Endothelial cell of umbilical vein (primary cell): Measurements from ENCODE around the gene C1orf52. TPM values are rescaled to one million over a fixed set of nuclear protein-coding genes. Genes with fewer than 3 reads are reported as not detected.

Source experiments
- BruUV-seq: library from RNA; stranded (reverse); fragments of 400-500 nt; replicated peaks from 2 replicates; lab custom pipeline; 2021; lab: Mats Ljungman, UMichigan
- CTCF ChIA-PET: fragments of 300-600, 350-600 bp; sonication (Branson Sonifier 250); formaldehyde crosslinking; loops from one replicate; lab custom pipeline; 2021; ENCODE audit warnings: antibody characterized with exemption, inconsistent platforms; lab: Charles Lee
- POLR2A ChIA-PET: fragments of 300-600, 350-600 bp; sonication (Branson Sonifier 250); formaldehyde crosslinking; loops from one replicate; lab custom pipeline; 2021; ENCODE audit warnings: antibody characterized with exemption, inconsistent platforms; lab: Charles Lee
- DNase-seq: peaks from one replicate; pipeline ENCODE4 v3.0.0-alpha.2; 2011; ENCODE audit warnings: low read depth, low spot score
- FAIRE-seq: peaks from 2 replicates; lab custom pipeline; 2011; peaks lifted over from hg19 to GRCh38; lab: Jason Lieb, UNC
- H2AFZ ChIP-seq: 2 replicates; pipeline ENCODE4 v1.6.0; 2012; ENCODE audit warnings: low read depth, low read length, control low read depth, inconsistent platforms
- H3K27ac ChIP-seq: 2 replicates; pipeline ENCODE4 v1.5.1; 2011; ENCODE audit warnings: low read depth, mild to moderate bottlenecking, control low read depth, low read length, moderate library complexity; ENCODE audit not compliant: insufficient read depth
- H3K27me3 ChIP-seq, 2 experiments: 2 replicates each; pipeline versions ENCODE4 v1.6.0 to v1.6.1; 2011; ENCODE audit warnings: low read length in 2 of 2, mixed read lengths in 1 of 2; ENCODE audit not compliant: control insufficient read depth in 2 of 2, insufficient read depth in 2 of 2
- H3K36me3 ChIP-seq, 2 experiments: 2 replicates in 1 of 2; 3 replicates in 1 of 2; pipeline ENCODE4 v1.5.1; 2011; ENCODE audit warnings: low read length in 2 of 2, mild to moderate bottlenecking in 1 of 2, moderate library complexity in 1 of 2; ENCODE audit not compliant: control insufficient read depth in 2 of 2, insufficient read depth in 2 of 2; ENCODE audit errors: extremely low read depth in 1 of 2
- H3K4me1 ChIP-seq: 3 replicates; pipeline ENCODE4 v1.5.1; 2011; ENCODE audit warnings: mild to moderate bottlenecking, low read length; ENCODE audit not compliant: control insufficient read depth, insufficient read depth; ENCODE audit errors: extremely low read depth
- H3K4me2 ChIP-seq: 2 replicates; pipeline ENCODE4 v1.6.1; 2011; ENCODE audit warnings: low read length, control low read depth, mixed read lengths; ENCODE audit not compliant: insufficient read depth
- H3K4me3 ChIP-seq, 3 experiments: fragments of 200-600 bp in 1 of 3; sonication (generic), shearing (Covaris generic) in 1 of 3; replicated peaks in 1 of 3; 2 replicates each; pipeline ENCODE4 v1.5.1; 2011 to 2016; ENCODE audit warnings: control low read depth in 3 of 3, low read length in 3 of 3, mild to moderate bottlenecking in 2 of 3, inconsistent platforms in 1 of 3, low read depth in 1 of 3, moderate library complexity in 1 of 3; ENCODE audit not compliant: insufficient read depth in 1 of 3
- H3K79me2 ChIP-seq: 2 replicates; pipeline ENCODE4 v1.6.0; 2012; ENCODE audit warnings: low read length, inconsistent platforms; ENCODE audit not compliant: control insufficient read depth, insufficient read depth
- H3K9ac ChIP-seq: replicated peaks from 2 replicates; pipeline ENCODE3; 2011; ENCODE audit warnings: low read length, control low read depth; ENCODE audit not compliant: insufficient read depth; ENCODE audit errors: extremely low read depth
- H3K9me1 ChIP-seq: replicated peaks from 3 replicates; pipeline ENCODE4 v1.6.0; 2011; ENCODE audit warnings: mild to moderate bottlenecking, low read length; ENCODE audit not compliant: control insufficient read depth, insufficient read depth; ENCODE audit errors: extremely low read depth
- H3K9me3 ChIP-seq: replicated peaks from 2 replicates; pipeline ENCODE4 v1.5.1; 2012; ENCODE audit warnings: low read length, inconsistent platforms; ENCODE audit not compliant: control insufficient read depth, insufficient read depth
- H4K20me1 ChIP-seq: replicated peaks from 2 replicates; pipeline ENCODE3; 2011; ENCODE audit warnings: mild to moderate bottlenecking, low read length; ENCODE audit not compliant: control insufficient read depth, insufficient read depth; ENCODE audit errors: extremely low read depth
- CTCF ChIP-seq, 2 donors: IDR thresholded peaks; 1 replicate in 1 of 2; 2 replicates in 1 of 2; pipeline ENCODE4 v1.5.1; 2011; ENCODE audit warnings: low read length in 2 of 2, mild to moderate bottlenecking in 2 of 2, moderate library complexity in 2 of 2, control low read depth in 1 of 2, inconsistent platforms in 1 of 2, low read depth in 1 of 2; ENCODE audit not compliant: insufficient read depth in 1 of 2; ENCODE audit errors: extremely low read depth in 1 of 2
- EZH2 ChIP-seq: IDR thresholded peaks from 2 replicates; pipeline ENCODE4 v1.6.1; 2012; ENCODE audit warnings: borderline replicate concordance, low read depth, mild to moderate bottlenecking, moderate library complexity, low read length, inconsistent platforms; ENCODE audit not compliant: severe bottlenecking
- FOS ChIP-seq: IDR thresholded peaks from 2 replicates; pipeline ENCODE4 v1.6.1; 2011; ENCODE audit warnings: mild to moderate bottlenecking, low read length, moderate library complexity, borderline replicate concordance; ENCODE audit not compliant: insufficient read depth
- GATA2 ChIP-seq: IDR thresholded peaks from 2 replicates; pipeline ENCODE4 v1.7.0; 2011; ENCODE audit warnings: low read depth, mild to moderate bottlenecking, moderate library complexity, mixed read lengths, low read length; ENCODE audit not compliant: insufficient read length, insufficient read depth
- JUN ChIP-seq: IDR thresholded peaks from 2 replicates; pipeline ENCODE4 v1.6.1; 2011; ENCODE audit warnings: borderline replicate concordance, low read depth; ENCODE audit not compliant: insufficient read length, insufficient read depth
- MAX ChIP-seq: IDR thresholded peaks from 2 replicates; pipeline ENCODE4 v1.6.1; 2011; ENCODE audit not compliant: insufficient read depth, insufficient read length
- MYC ChIP-seq: IDR thresholded peaks from one replicate; pipeline ENCODE4 v1.6.1; 2011; ENCODE audit warnings: mild to moderate bottlenecking, low read depth, low read length
- POLR2A ChIP-seq: IDR thresholded peaks from 2 replicates; pipeline ENCODE4 v1.6.1; 2012; ENCODE audit warnings: low read depth, mild to moderate bottlenecking, control low read depth, low read length
- POLR2AphosphoS5 ChIP-seq: IDR thresholded peaks from 2 replicates; pipeline ENCODE4 v1.6.1; 2012; ENCODE audit warnings: low read depth, mild to moderate bottlenecking, control low read depth, low read length, moderate library complexity; ENCODE audit not compliant: insufficient read depth
- dilution Hi-C: fragments of 300-500 bp; cut with MboI; formaldehyde crosslinking; loops from one replicate; pipeline ENCODE4 v1.15.0; 2019; ENCODE audit warnings: low sequenced_read_pairs; ENCODE audit not compliant: extremely low pct_ligation_motif_present
- intact Hi-C: fragments of 100-400 bp; cut with micrococcal nuclease; formaldehyde crosslinking; loops from one replicate; pipeline ENCODE4 v1.10.0; 2022
- polyA plus RNA-seq, 4 experiments: library from polyadenylated mRNA; depleted of rRNA in 3 of 4; stranded (reverse) in 3 of 4; unstranded in 1 of 4; fragments of >200 nt; gene quantifications; 2 replicates each; pipeline versions ENCODE4 v1.2.1 to v1.2.3, GENCODE V29; 2011 to 2012; ENCODE audit warnings: missing spikeins in 1 of 4
- total RNA-seq: library from RNA; stranded (reverse); gene quantifications from 2 replicates; pipeline ENCODE4 v1.2.3, GENCODE V29; 2021

Gene C1orf52
- total and polyA plus RNA-seq, 2 donors (not counting 3 experiments of a cell fraction or from before 2014, with no cell fraction given), result 22.7 to 26.7 TPM

GRCh38 chr1:85225624-85226380 is 33.7 kb downstream of the C1orf52 start:
- Histone ChIP-seq H3K4me3 (no peak overlapping the region), H3K9me3 (no peaks in the 10 kb centered on the region), H3K36me3 (no peaks in the 10 kb centered on the region), H3K9ac (no peak overlapping the region), H3K79me2 (no peaks in the 10 kb centered on the region), H4K20me1 (no peaks in the 10 kb centered on the region), H3K27me3 (peaks cover 11 to 22% of the 10 kb centered on the region in 2 experiments), H3K4me2 (no peak overlapping the region), H3K9me1 (no peaks in the 10 kb centered on the region), H3K4me1 (no peaks in the 10 kb centered on the region), H3K27ac (no peak overlapping the region), H2AFZ (no peak overlapping the region)
- no TSS peak for BruUV-seq
- FAIRE-seq (no peak), DNase-seq (no peak)
- intact Hi-C loops, result no loop called here
- POLR2A ChIA-PET, result no interaction called here
- CTCF ChIA-PET, result interaction anchor here (0.6 to 1.6 kb wide), 6 partner anchors 9 to 184 kb away, joined by 3 to 8 read pairs (median 4); no protein-coding TSS in a partner anchor
- no peak for TF ChIP-seq POLR2AphosphoS5
- TF ChIP-seq FOS, result no peak
- no peak for TF ChIP-seq MYC
- no peak for TF ChIP-seq JUN
- TF ChIP-seq GATA2, result no peak
- no peak for TF ChIP-seq POLR2A
- no peak for TF ChIP-seq CTCF (IDR thresholded peaks at IDR 0.05; ENCODE audit: extremely low read depth in 1 of 2, insufficient read depth in 1 of 2, low read depth in 1 of 2, low read length in 2 of 2)
- no peak for TF ChIP-seq EZH2
- TF ChIP-seq MAX, result no peak
- dilution Hi-C loops, result no loop called here
